ENCODE data around the gene ACSS1. TPM values are rescaled to one million over a fixed set of nuclear protein-coding genes. Genes with fewer than 3 reads are reported as not detected.

ACSS1 gene
- total and polyA plus RNA-seq, 7 donors: 20.1 to 41.0 (median 27.1) TPM

- H3K27ac ChIP-seq: no peak overlapping the region
- no peaks in the 10 kb centered on the region for H3K9me3 ChIP-seq
- no peak for DNase-seq
- H3K4me1 ChIP-seq: no peaks in the 10 kb centered on the region
- TF ChIP-seq POLR2AphosphoS5 (IDR thresholded peaks at IDR 0.05) (no peak), CTCF (IDR thresholded peaks at IDR 0.05) (no peak), EP300 (IDR thresholded peaks at IDR 0.05) (no peak), POLR2A (IDR thresholded peaks at IDR 0.05) (no peak)
- peaks cover 9 to 28% (median 18%) of the 10 kb centered on the region in 3 donors for H3K27me3 ChIP-seq
- H3K36me3 ChIP-seq: no peaks in the 10 kb centered on the region
- 16 to 27% methylated on average over 14 of the region's 14 CpGs for WGBS, 2 donors
- no peak overlapping the region for H3K4me3 ChIP-seq
- intact Hi-C loops (cut with DNase I): no loop called here
Observed at GRCh38 chr20:25090492-25091429, 32.8 kb upstream of the ACSS1 start.

- 91 to 97% methylated on average over 12 of the region's 12 CpGs for WGBS, 2 donors
- H3K9me3 ChIP-seq: no peaks in the 10 kb centered on the region
- no peak for DNase-seq
- peaks cover 0 to 4% (median 2%) of the 10 kb centered on the region in 4 donors for H3K4me1 ChIP-seq
- intact Hi-C loops (cut with DNase I): no loop called here
- no peak overlapping the region for H3K4me3 ChIP-seq
- no peaks in the 10 kb centered on the region for H3K36me3 ChIP-seq
- no peak overlapping the region for H3K27ac ChIP-seq
- peaks cover 17 to 39% (median 28%) of the 10 kb centered on the region in 3 donors for H3K27me3 ChIP-seq
- TF ChIP-seq CTCF (IDR thresholded peaks at IDR 0.05) (no peak), POLR2A (IDR thresholded peaks at IDR 0.05) (no peak), POLR2AphosphoS5 (IDR thresholded peaks at IDR 0.05) (no peak), EP300 (IDR thresholded peaks at IDR 0.05) (no peak)
Observed at GRCh38 chr20:25089662-25090061, 31.7 kb upstream of the ACSS1 start.

GRCh38 chr20:25089096-25089495, 31.2 kb upstream of the ACSS1 start:
- Histone ChIP-seq H3K27ac (no peak overlapping the region), H3K4me1 (peaks cover 0 to 9% (median 4%) of the 10 kb centered on the region in 4 donors), H3K27me3 (peaks cover 21 to 44% (median 33%) of the 10 kb centered on the region in 3 donors), H3K4me3 (no peak overlapping the region), H3K36me3 (no peaks in the 10 kb centered on the region), H3K9me3 (no peaks in the 10 kb centered on the region)
- intact Hi-C loops (cut with DNase I): no loop called here
- TF ChIP-seq POLR2A (IDR thresholded peaks at IDR 0.05) (no peak), POLR2AphosphoS5 (IDR thresholded peaks at IDR 0.05) (no peak), CTCF (IDR thresholded peaks at IDR 0.05) (no peak), EP300 (IDR thresholded peaks at IDR 0.05) (no peak)
- no peak for DNase-seq

- no peak overlapping the region for H3K27ac ChIP-seq
- H3K9me3 ChIP-seq: no peaks in the 10 kb centered on the region
- no peak overlapping the region for H3K4me3 ChIP-seq
- peaks cover 30 to 53% (median 42%) of the 10 kb centered on the region in 3 donors for H3K27me3 ChIP-seq
- DNase-seq: no peak
- WGBS, 2 donors: 75 to 83% methylated on average over 6 of the region's 6 CpGs
- peaks cover 0 to 17% (median 9%) of the 10 kb centered on the region in 4 donors for H3K4me1 ChIP-seq
- TF ChIP-seq POLR2A (IDR thresholded peaks at IDR 0.05) (no peak), CTCF (IDR thresholded peaks at IDR 0.05) (no peak), POLR2AphosphoS5 (IDR thresholded peaks at IDR 0.05) (no peak), EP300 (IDR thresholded peaks at IDR 0.05) (no peak)
- intact Hi-C loops (cut with DNase I): no loop called here
- no peaks in the 10 kb centered on the region for H3K36me3 ChIP-seq
Observed at GRCh38 chr20:25088267-25088666, 30.3 kb upstream of the ACSS1 start.
